Activated CD8-positive, alpha-beta T cell treated with anti-CD3 and anti-CD28 coated beads, Interleukin-2, amount 10 ng/mL, durations not matched to agents 7 days and 5 days (primary cell): ENCODE data around the gene REPS2. TPM values are rescaled to one million over a fixed set of nuclear protein-coding genes. Genes with fewer than 3 reads are reported as not detected.
"Not testable (repeated sequence)": the region's sequence is repeated elsewhere in the genome, so short reads cannot be mapped to it uniquely, and the experiment has no call there.

Source experiments
- ATAC-seq: fragments of 150-1000 bp; cut with Tn5 transposase; one replicate; pipeline ENCODE4 v1.10.0; 2021; ENCODE audit warnings: moderate library complexity
- CTCF ChIA-PET: fragments of 350-600 bp; sonication (Branson Sonifier 250); formaldehyde crosslinking; loops from one replicate; lab custom pipeline; 2021; ENCODE audit warnings: antibody characterized with exemption; lab: Charles Lee
- POLR2A ChIA-PET: fragments of 350-600 bp; sonication (Branson Sonifier 250); formaldehyde crosslinking; loops from one replicate; lab custom pipeline; 2021; ENCODE audit warnings: antibody characterized with exemption; lab: Charles Lee
- DNase-seq: peaks from one replicate; pipeline ENCODE4 v3.0.0-alpha.2; 2020
- H3K27ac Mint-ChIP-seq: one replicate; pipeline ENCODE4 v1.8.0; 2021; ENCODE audit warnings: mild to moderate bottlenecking, mixed read lengths
- H3K27me3 Mint-ChIP-seq: one replicate; pipeline ENCODE4 v1.8.0; 2021; ENCODE audit warnings: low read depth, mixed read lengths
- H3K36me3 Mint-ChIP-seq: one replicate; pipeline ENCODE4 v1.8.0; 2021; ENCODE audit warnings: low read depth, mixed read lengths
- H3K4me1 Mint-ChIP-seq: one replicate; pipeline ENCODE4 v1.8.0; 2021; ENCODE audit warnings: low read depth, mixed read lengths
- H3K4me3 Mint-ChIP-seq: one replicate; pipeline ENCODE4 v1.8.0; 2021; ENCODE audit warnings: mild to moderate bottlenecking, mixed read lengths
- H3K9me3 Mint-ChIP-seq: one replicate; pipeline ENCODE4 v1.8.0; 2022; ENCODE audit warnings: mixed read lengths; ENCODE audit not compliant: insufficient read depth
- total RNA-seq, 2 experiments: library from RNA; stranded (reverse); gene quantifications; one replicate each; pipeline ENCODE4 v1.2.3, GENCODE V29; 2021

The REPS2 gene
- total RNA-seq, 2 experiments from 2014 or later = not detected

DNA sequence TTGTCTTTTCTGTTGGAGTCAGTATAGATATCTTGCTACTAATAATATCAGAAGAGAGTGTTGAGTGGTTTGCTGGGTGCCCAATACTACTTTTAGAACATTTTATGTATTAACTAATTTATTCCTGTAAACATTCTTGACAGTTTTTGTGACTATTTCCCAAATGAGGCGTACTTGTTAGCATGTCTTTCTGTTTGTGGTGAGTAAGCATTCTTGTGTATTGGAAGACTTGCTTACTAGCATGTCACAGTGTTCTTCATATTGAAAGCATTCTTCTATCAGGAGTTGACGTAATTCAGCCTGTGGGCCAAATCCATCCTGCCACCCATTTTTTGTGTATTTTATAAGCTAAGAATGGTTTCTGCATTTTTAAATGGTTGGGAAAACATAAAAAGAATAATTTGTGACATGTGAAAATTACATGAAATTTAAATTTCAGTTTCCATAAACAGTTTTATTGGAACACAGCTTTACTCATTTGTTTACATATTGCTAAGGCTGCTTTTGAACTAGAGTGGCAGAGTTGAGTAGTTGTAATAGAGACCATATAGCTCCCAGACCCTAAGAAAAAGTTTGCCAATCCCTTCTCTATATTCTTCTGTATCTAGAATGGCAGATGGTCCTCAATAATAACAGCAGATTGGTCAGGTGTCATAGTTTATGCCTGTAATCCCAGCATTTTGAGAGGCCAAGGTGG, 20.4 kb downstream of the REPS2 start:
- Mint-ChIP-seq H3K27ac (no peak overlapping the region), H3K36me3 (no peaks in the 10 kb centered on the region), H3K27me3 (peaks cover 2% of the 10 kb centered on the region), H3K9me3 (no peaks in the 10 kb centered on the region), H3K4me3 (no peak overlapping the region), H3K4me1 (no peaks in the 10 kb centered on the region)
- ChIA-PET POLR2A (no interaction called here), CTCF (interaction anchor here (1.3 kb wide), 1 partner anchor 79 kb away, joined by 3 read pairs; no protein-coding TSS in a partner anchor)
- no peak for DNase-seq
- no peak for ATAC-seq

DNA sequence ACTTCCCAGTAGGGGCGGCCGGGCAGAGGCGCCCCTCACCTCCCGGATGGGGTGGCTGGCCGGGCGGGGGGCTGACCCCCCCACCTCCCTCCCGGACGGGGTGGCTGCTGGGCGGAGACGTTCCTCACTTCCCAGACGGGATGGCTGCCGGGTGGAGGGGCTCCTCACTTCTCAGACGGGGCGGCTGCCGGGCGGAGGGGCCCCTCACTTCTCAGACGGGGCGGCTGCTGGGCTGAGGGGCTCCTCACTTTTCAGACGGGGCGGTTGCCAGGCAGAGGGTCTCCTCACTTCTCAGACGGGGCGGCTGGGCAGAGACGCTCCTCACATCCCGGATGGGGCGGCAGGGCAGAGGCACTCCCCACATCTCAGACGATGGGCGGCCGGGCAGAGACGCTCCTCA, 22.3 kb downstream of the REPS2 start:
- H3K27ac Mint-ChIP-seq, POLR2A ChIA-PET, H3K4me1 Mint-ChIP-seq, H3K4me3 Mint-ChIP-seq, DNase-seq, H3K36me3 Mint-ChIP-seq, ATAC-seq, H3K9me3 Mint-ChIP-seq, CTCF ChIA-PET, H3K27me3 Mint-ChIP-seq: not testable (repeated sequence)

DNA sequence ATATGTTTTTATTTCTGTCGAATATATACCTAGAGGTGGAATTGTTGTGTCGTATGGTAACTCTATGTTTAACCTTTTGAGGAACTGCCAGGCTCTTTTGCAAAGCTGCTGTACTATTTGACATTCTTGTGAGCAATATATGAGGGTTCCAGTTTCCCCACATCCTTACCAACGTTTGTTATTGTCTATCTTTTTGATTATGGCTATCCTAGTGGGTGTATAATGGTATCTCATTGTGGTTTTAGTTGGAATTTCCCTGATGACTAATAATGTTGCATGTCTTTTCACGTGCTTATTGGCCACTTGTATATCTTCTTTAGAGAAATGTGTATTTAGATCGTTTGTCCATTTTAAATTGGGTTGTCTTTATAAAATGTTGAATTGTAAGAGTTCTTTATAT, 24.5 kb downstream of the REPS2 start:
- CTCF ChIA-PET = no interaction called here
- no peaks in the 10 kb centered on the region for H3K36me3 Mint-ChIP-seq
- no peaks in the 10 kb centered on the region for H3K9me3 Mint-ChIP-seq
- H3K27ac Mint-ChIP-seq = no peak overlapping the region
- peaks cover 10% of the 10 kb centered on the region for H3K27me3 Mint-ChIP-seq
- H3K4me3 Mint-ChIP-seq = no peak overlapping the region
- ATAC-seq (no peak), DNase-seq (no peak)
- H3K4me1 Mint-ChIP-seq = no peaks in the 10 kb centered on the region
- POLR2A ChIA-PET = no interaction called here

DNA sequence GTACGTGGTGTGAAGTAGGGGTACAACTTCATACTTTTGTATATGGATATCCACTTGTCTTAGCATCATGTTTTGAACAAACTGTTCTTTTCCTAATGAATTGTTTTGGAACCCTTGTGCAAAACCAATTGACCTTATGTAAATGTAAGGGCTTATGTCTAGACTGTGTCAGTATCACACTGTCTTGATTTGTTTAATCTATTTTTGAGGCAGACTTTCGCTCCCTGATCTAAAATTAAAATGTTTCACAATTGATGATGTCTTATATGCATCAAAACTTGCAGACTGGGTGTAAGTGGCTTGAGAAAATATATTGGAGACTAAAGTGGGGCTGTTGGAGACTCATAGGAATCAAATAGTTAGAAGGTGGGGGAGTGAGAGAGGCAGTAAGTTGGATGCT, 25.2 kb downstream of the REPS2 start:
- POLR2A ChIA-PET = no interaction called here
- no peak for DNase-seq
- H3K9me3 Mint-ChIP-seq = no peaks in the 10 kb centered on the region
- no peak overlapping the region for H3K4me3 Mint-ChIP-seq
- no peak for ATAC-seq
- H3K36me3 Mint-ChIP-seq = no peaks in the 10 kb centered on the region
- H3K27ac Mint-ChIP-seq = no peak overlapping the region
- peaks cover 10% of the 10 kb centered on the region for H3K27me3 Mint-ChIP-seq
- H3K4me1 Mint-ChIP-seq = no peaks in the 10 kb centered on the region
- CTCF ChIA-PET = no interaction called here

DNA sequence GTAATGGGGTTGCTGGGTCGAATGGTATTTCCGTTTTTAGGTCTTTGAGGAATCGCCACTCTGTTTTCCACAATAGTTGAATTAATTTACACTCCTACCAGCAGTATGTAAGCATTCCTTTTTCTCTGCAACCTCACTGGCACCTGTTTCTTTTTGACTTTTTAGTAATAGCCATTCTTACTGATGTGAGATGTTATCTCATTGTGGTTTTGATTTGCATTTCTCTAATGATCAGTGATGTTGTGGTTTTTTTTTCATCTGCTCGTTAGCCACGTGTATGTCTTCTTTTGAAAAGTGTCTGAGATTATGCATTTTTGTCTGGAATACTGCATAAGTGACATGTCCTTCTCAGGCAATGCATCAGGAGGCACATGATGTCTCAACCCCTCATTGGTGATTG, 28.8 kb downstream of the REPS2 start:
- POLR2A ChIA-PET = no interaction called here
- CTCF ChIA-PET = no interaction called here
- no peak overlapping the region for H3K27ac Mint-ChIP-seq
- H3K4me3 Mint-ChIP-seq = no peak overlapping the region
- H3K9me3 Mint-ChIP-seq = no peaks in the 10 kb centered on the region
- no peaks in the 10 kb centered on the region for H3K36me3 Mint-ChIP-seq
- no peak for DNase-seq
- H3K27me3 Mint-ChIP-seq = peaks cover 10% of the 10 kb centered on the region
- no peak for ATAC-seq
- no peaks in the 10 kb centered on the region for H3K4me1 Mint-ChIP-seq

DNA sequence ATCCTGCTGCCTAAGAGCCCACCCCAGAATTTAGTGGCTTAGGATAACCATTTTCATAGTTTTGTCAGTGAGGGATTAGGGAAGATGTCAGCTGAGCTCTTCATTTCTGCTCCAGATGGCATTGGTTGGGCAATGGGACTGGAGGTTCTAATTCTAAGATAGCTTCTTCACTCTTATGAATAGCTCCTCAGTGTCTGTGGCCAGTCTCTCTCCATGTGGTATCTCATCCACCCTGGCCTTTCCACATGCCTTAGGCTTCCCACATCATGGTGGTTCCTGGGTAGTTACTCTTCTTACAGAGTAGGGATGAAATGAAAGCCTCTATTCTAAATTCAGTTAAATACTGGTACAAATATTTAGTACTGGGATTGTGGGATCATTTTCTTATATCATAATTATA, 31.3 kb downstream of the REPS2 start:
- Mint-ChIP-seq H3K27ac (no peak overlapping the region), H3K9me3 (no peaks in the 10 kb centered on the region), H3K27me3 (peaks cover 6% of the 10 kb centered on the region), H3K36me3 (no peaks in the 10 kb centered on the region), H3K4me3 (no peak overlapping the region), H3K4me1 (no peaks in the 10 kb centered on the region)
- DNase-seq (no peak), ATAC-seq (no peak)
- ChIA-PET CTCF (no interaction called here), POLR2A (no interaction called here)

DNA sequence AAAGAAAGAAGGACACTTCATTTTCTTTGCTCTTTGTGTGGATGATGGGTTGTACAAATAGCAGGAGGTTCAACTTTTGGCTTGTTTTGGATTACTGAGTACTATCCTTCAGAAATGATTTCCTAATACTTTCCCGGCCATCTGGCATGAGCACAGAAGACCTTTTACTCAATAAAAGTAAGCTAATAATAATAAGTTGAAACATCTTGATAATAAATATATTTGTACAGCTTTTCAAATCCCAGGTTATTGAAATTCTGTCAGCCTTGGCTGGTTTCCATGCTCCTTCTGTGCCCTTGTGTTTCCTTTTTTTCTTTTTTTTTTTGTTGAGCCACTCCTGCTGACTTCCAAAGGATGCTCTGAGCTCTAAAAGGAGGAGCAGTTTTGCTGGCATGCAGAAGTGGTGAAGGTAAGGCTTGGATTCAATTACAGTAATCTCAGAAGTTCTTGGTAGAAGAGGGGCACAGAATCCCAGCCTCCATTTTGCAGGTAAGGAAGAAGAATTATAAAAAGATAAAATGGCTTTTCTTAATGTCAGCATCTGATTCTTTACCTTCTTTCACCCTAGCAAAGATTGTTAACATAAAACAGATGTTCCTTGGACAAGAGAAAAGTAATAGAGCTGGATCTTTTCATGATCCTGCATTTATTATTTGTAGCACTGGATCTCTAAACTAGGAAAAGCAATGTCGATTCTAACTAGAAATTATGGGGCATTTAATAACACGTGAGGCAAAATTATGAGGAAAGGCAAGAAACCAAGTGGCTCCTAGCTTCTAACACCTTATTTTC, 31.9 kb downstream of the REPS2 start:
- POLR2A ChIA-PET = no interaction called here
- Mint-ChIP-seq H3K27me3 (peaks cover 4% of the 10 kb centered on the region), H3K4me3 (no peak overlapping the region), H3K36me3 (no peaks in the 10 kb centered on the region), H3K9me3 (no peaks in the 10 kb centered on the region), H3K4me1 (no peaks in the 10 kb centered on the region), H3K27ac (no peak overlapping the region)
- DNase-seq = no peak
- CTCF ChIA-PET = no interaction called here
- no peak for ATAC-seq

DNA sequence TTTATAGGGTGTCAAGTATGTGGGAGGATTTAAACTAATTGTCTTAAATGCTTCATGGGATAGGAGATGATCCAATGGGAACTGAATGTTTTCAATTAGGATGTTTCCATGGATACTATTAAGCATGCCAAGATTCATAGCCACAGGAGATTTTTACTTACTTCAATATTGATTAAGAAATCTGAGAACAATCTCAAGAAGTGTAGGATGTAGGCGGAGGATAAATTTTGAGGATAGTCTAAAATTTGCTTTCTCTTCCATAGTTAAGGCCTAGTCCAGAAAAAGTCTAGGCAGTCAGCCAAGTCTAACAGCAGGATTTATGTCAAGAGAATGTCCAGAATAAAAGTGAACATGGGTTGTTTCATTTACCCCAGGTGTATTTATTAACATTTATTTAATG, 32.8 kb downstream of the REPS2 start:
- H3K36me3 Mint-ChIP-seq = no peaks in the 10 kb centered on the region

DNA sequence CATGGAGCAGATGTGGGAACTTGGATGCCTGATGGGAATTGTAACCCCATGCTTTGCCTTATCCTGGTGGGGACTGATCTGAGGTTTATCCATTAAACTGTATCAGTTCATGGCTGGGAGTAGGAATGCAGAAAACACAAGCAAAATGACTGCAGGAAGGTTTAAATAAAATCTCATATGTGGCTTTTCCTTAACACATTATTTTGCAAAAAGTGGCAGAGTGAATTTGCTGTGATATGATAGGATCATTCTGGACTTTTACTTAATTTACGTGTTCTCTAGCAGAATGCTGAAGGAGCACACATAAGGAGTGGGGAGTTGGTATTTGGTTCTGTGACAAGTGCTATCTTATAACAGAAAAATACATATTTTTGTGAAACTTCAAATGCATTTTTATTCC, 34.8 kb downstream of the REPS2 start:
- no peaks in the 10 kb centered on the region for H3K9me3 Mint-ChIP-seq
- H3K4me1 Mint-ChIP-seq = no peaks in the 10 kb centered on the region
- H3K4me3 Mint-ChIP-seq = no peak overlapping the region
- ChIA-PET POLR2A (no interaction called here), CTCF (no interaction called here)
- H3K27ac Mint-ChIP-seq = no peak overlapping the region
- DNase-seq = no peak
- no peak for ATAC-seq
- no peaks in the 10 kb centered on the region for H3K36me3 Mint-ChIP-seq
- no peaks in the 10 kb centered on the region for H3K27me3 Mint-ChIP-seq

More for the DNA sequence above, 32.8 kb downstream of the REPS2 start:
- no peak overlapping the region for H3K4me3 Mint-ChIP-seq
- H3K4me1 Mint-ChIP-seq = no peaks in the 10 kb centered on the region
- ChIA-PET CTCF (no interaction called here), POLR2A (no interaction called here)
- peaks cover 4% of the 10 kb centered on the region for H3K27me3 Mint-ChIP-seq
- DNase-seq = no peak
- no peaks in the 10 kb centered on the region for H3K9me3 Mint-ChIP-seq
- no peak overlapping the region for H3K27ac Mint-ChIP-seq
- no peak for ATAC-seq

DNA sequence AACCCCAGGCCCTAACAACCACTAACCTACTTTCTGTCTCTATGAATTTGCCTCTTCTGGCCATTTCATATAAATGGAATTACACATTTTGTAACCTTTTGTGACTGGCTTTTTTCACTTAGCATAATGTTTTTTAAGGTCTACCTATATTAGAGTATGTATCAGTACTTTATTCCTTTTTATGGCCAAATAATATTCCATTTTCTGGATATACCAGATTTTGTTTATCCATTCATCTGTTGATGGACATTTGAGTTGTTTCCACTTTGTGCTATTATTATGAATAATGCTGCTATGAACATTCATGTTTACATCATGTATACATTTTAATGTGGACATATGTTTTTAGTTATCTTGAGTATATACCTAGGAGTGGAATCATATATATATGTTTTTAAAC, 35.5 kb downstream of the REPS2 start:
- ATAC-seq = no peak
- Mint-ChIP-seq H3K9me3 (no peaks in the 10 kb centered on the region), H3K4me3 (no peak overlapping the region), H3K36me3 (no peaks in the 10 kb centered on the region), H3K4me1 (no peaks in the 10 kb centered on the region), H3K27ac (no peak overlapping the region), H3K27me3 (no peaks in the 10 kb centered on the region)
- CTCF ChIA-PET = no interaction called here
- DNase-seq = no peak
- POLR2A ChIA-PET = no interaction called here

DNA sequence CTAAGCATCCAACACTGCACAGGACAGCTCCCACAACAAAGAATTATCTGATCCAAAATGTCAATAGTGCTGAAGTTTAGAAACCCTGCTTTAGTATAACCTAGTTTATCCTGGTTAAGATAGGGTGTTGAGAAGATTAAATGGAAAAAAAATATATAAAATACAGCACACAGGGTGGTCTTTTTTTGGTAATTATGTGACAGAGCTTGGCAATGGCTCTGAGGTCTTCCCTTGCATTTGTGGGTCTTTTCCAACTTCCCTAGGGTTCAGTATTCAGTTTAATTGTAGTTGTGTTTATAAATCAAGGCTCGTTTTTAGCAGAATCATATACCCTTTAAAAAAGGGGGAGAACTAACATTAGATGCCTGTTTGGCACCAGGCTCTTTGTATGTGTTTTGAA, 36.6 kb downstream of the REPS2 start:
- Mint-ChIP-seq H3K27ac (no peak overlapping the region), H3K4me1 (no peaks in the 10 kb centered on the region), H3K36me3 (no peaks in the 10 kb centered on the region), H3K4me3 (no peak overlapping the region), H3K27me3 (no peaks in the 10 kb centered on the region), H3K9me3 (no peaks in the 10 kb centered on the region)
- CTCF ChIA-PET = no interaction called here
- no peak for ATAC-seq
- DNase-seq = no peak
- POLR2A ChIA-PET = no interaction called here

DNA sequence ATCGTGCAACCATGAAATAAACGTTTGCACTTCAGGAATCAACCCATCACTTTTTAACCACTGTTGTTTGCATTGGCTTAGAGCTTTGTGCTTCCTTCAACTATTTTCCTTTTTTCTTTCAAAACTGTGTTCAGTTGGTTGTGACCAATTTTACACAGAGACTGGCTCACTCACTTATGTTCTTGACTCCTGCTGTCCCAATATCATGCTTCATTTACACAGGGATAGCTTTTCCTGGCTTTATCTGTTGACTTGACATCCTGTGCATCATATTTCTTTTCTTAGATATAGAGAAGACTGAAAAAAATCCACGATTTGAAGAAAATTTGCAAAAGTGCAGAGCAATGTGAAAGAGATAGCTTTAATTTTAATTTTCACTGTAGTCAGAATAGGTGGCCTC, 38.8 kb downstream of the REPS2 start:
- ChIA-PET POLR2A (no interaction called here), CTCF (no interaction called here)
- DNase-seq (no peak), ATAC-seq (no peak)
- H3K4me3 Mint-ChIP-seq = no peak overlapping the region
- H3K27ac Mint-ChIP-seq = no peak overlapping the region
- no peaks in the 10 kb centered on the region for H3K27me3 Mint-ChIP-seq
- H3K9me3 Mint-ChIP-seq = no peaks in the 10 kb centered on the region
- H3K36me3 Mint-ChIP-seq = no peaks in the 10 kb centered on the region
- H3K4me1 Mint-ChIP-seq = no peaks in the 10 kb centered on the region
